Liver (tissue), 3 donors: ENCODE results near the gene UBE2M.

Experiments
- ATF3 ChIP-seq: IDR thresholded peaks from 2 replicates; pipeline ENCODE4 v1.6.1; 2016; ENCODE audit warnings: antibody characterized with exemption
- CTCF ChIP-seq: fragments of 150-350 bp; IDR thresholded peaks from 2 replicates; pipeline ENCODE4 v1.5.1; 2017; ENCODE audit warnings: improper control_type of control experiment, low read depth, low read length; ENCODE audit not compliant: missing input control
- FOXA1 ChIP-seq: IDR thresholded peaks from 2 replicates; pipeline ENCODE4 v1.6.1; 2016; ENCODE audit warnings: antibody characterized with exemption
- GABPA ChIP-seq, 2 donors: IDR thresholded peaks in 1 of 2; conservative IDR thresholded peaks in 1 of 2; 2 replicates each; pipeline ENCODE4 v1.6.1; 2016; ENCODE audit warnings: antibody characterized with exemption in 2 of 2, mild to moderate bottlenecking in 1 of 2, moderate library complexity in 1 of 2
- HNF4G ChIP-seq: IDR thresholded peaks from 2 replicates; pipeline ENCODE4 v1.6.1; 2016; ENCODE audit warnings: antibody characterized with exemption
- MAX ChIP-seq: IDR thresholded peaks from 2 replicates; pipeline ENCODE4 v1.6.1; 2016; ENCODE audit warnings: antibody characterized with exemption
- NR2F2 ChIP-seq: IDR thresholded peaks from 2 replicates; pipeline ENCODE4 v1.6.1; 2016; ENCODE audit warnings: antibody characterized with exemption
- RAD21 ChIP-seq, 2 donors: IDR thresholded peaks; 2 replicates each; pipeline ENCODE4 v1.6.1; 2016; ENCODE audit warnings: antibody characterized with exemption in 2 of 2, mild to moderate bottlenecking in 2 of 2
- RXRA ChIP-seq, 2 donors: IDR thresholded peaks; 2 replicates each; pipeline ENCODE4 v1.6.1; 2017 to 2018; ENCODE audit warnings: antibody characterized with exemption in 2 of 2, mild to moderate bottlenecking in 1 of 2
- SP1 ChIP-seq: IDR thresholded peaks from 2 replicates; pipeline ENCODE4 v1.6.1; 2018; ENCODE audit warnings: antibody characterized with exemption, mild to moderate bottlenecking
- TAF1 ChIP-seq: conservative IDR thresholded peaks from 2 replicates; pipeline ENCODE4 v1.6.1; 2016; ENCODE audit warnings: antibody characterized with exemption, mild to moderate bottlenecking
- YY1 ChIP-seq: IDR thresholded peaks from 2 replicates; pipeline ENCODE4 v1.6.1; 2016; ENCODE audit warnings: antibody characterized with exemption, mild to moderate bottlenecking
- ZBTB33 ChIP-seq: IDR thresholded peaks from 2 replicates; pipeline ENCODE4 v1.6.1; 2016; ENCODE audit warnings: antibody characterized with exemption
- TF ChIP-seq, protein P1 (sequence below): IDR thresholded peaks from 2 replicates; pipeline ENCODE4 v1.6.1; 2016; ENCODE audit warnings: antibody characterized with exemption, mild to moderate bottlenecking
- donor health status: healthy.
- donor health status: healthy.

GRCh38 chr19:58514564-58515022 lies 43.8 kb downstream of the UBE2M start:
- TF ChIP-seq CTCF (no peak), RXRA (IDR thresholded peaks at IDR 0.05) (no peak), ZBTB33 (no peak), HNF4G (no peak), GABPA (IDR thresholded peaks at IDR 0.05 in 1 of 2, conservative IDR thresholded peaks at IDR 0.05 in 1 of 2) (no peak), RAD21 (IDR thresholded peaks at IDR 0.05) (no peak), ATF3 (no peak), FOXA1 (no peak), MAX (no peak), SP1 (no peak), YY1 (no peak), TAF1 (no peak), NR2F2 (no peak)
- TF ChIP-seq, protein P1, sequence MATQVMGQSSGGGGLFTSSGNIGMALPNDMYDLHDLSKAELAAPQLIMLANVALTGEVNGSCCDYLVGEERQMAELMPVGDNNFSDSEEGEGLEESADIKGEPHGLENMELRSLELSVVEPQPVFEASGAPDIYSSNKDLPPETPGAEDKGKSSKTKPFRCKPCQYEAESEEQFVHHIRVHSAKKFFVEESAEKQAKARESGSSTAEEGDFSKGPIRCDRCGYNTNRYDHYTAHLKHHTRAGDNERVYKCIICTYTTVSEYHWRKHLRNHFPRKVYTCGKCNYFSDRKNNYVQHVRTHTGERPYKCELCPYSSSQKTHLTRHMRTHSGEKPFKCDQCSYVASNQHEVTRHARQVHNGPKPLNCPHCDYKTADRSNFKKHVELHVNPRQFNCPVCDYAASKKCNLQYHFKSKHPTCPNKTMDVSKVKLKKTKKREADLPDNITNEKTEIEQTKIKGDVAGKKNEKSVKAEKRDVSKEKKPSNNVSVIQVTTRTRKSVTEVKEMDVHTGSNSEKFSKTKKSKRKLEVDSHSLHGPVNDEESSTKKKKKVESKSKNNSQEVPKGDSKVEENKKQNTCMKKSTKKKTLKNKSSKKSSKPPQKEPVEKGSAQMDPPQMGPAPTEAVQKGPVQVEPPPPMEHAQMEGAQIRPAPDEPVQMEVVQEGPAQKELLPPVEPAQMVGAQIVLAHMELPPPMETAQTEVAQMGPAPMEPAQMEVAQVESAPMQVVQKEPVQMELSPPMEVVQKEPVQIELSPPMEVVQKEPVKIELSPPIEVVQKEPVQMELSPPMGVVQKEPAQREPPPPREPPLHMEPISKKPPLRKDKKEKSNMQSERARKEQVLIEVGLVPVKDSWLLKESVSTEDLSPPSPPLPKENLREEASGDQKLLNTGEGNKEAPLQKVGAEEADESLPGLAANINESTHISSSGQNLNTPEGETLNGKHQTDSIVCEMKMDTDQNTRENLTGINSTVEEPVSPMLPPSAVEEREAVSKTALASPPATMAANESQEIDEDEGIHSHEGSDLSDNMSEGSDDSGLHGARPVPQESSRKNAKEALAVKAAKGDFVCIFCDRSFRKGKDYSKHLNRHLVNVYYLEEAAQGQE: no peak
